ENCODE data around the gene KDM1B.

KDM1B gene

GRCh38 chr6:18234564-18234963, 79.3 kb downstream of the KDM1B start:
- no peak for DNase-seq (ENCODE audit: low read depth)

- DNase-seq (ENCODE audit: low read depth): no peak
Measured at GRCh38 chr6:18235524-18235923, 80.3 kb downstream of the KDM1B start.

GRCh38 chr6:18237167-18237566, 81.9 kb downstream of the KDM1B start:
- no peak for DNase-seq (ENCODE audit: low read depth)

- no peak for DNase-seq (ENCODE audit: low read depth)
Measured at GRCh38 chr6:18240230-18240629, 85.0 kb downstream of the KDM1B start.

GRCh38 chr6:18241208-18242038, 86.2 kb downstream of the KDM1B start:
- no peak for DNase-seq (ENCODE audit: low read depth)

- no peak for DNase-seq (ENCODE audit: low read depth)
Measured at GRCh38 chr6:18242062-18242851, 87.0 kb downstream of the KDM1B start.

- DNase-seq (ENCODE audit: low read depth): no peak
Measured at GRCh38 chr6:18243302-18243893, 88.2 kb downstream of the KDM1B start.

- DNase-seq (ENCODE audit: low read depth): no peak
Measured at GRCh38 chr6:18244251-18244650, 89.0 kb downstream of the KDM1B start.

- DNase-seq (ENCODE audit: low read depth): no peak
Measured at GRCh38 chr6:18245079-18245478, 89.9 kb downstream of the KDM1B start.

GRCh38 chr6:18245642-18246041, 90.4 kb downstream of the KDM1B start:
- DNase-seq (ENCODE audit: low read depth): no peak

- DNase-seq (ENCODE audit: low read depth): no peak
Measured at GRCh38 chr6:18246205-18246604, 91.0 kb downstream of the KDM1B start.

- no peak for DNase-seq (ENCODE audit: low read depth)
Measured at GRCh38 chr6:18247002-18247401, 91.8 kb downstream of the KDM1B start.

- no peak for DNase-seq (ENCODE audit: low read depth)
Measured at GRCh38 chr6:18248698-18249097, 93.5 kb downstream of the KDM1B start.

- no peak for DNase-seq (ENCODE audit: low read depth)
Measured at GRCh38 chr6:18249271-18249670, 94.0 kb downstream of the KDM1B start.

- no peak for DNase-seq (ENCODE audit: low read depth)
Measured at GRCh38 chr6:18253635-18254034, 98.4 kb downstream of the KDM1B start.

- no peak for DNase-seq (ENCODE audit: low read depth)
Measured at GRCh38 chr6:18254793-18255192, 99.6 kb downstream of the KDM1B start.

GRCh38 chr6:18259675-18260447, 104.6 kb downstream of the KDM1B start:
- DNase-seq (ENCODE audit: low read depth): no peak

- DNase-seq (ENCODE audit: low read depth): no peak
Measured at GRCh38 chr6:18260448-18261106, 105.4 kb downstream of the KDM1B start.

GRCh38 chr6:18261877-18262276, 106.7 kb downstream of the KDM1B start:
- DNase-seq (ENCODE audit: low read depth): no peak

GRCh38 chr6:18262702-18263417, 107.6 kb downstream of the KDM1B start:
- DNase-seq (ENCODE audit: low read depth): no peak
